AG09309 (cell line): Measurements from ENCODE around the gene CABLES2.

Experiments used
- DNase-seq: peaks from one replicate; pipeline ENCODE4 v3.0.0-alpha.2; 2010; ENCODE audit warnings: low read depth
- H3K4me3 ChIP-seq: 2 replicates; pipeline ENCODE4 v1.5.1; 2011; ENCODE audit warnings: mild to moderate bottlenecking, low read depth, low read length, moderate library complexity; ENCODE audit not compliant: control insufficient read depth
- CTCF ChIP-seq: IDR thresholded peaks from 2 replicates; pipeline ENCODE4 v1.5.1; 2011; ENCODE audit warnings: mild to moderate bottlenecking, low read depth, low read length, inconsistent platforms; ENCODE audit not compliant: insufficient read depth, control insufficient read depth; ENCODE audit errors: missing control alignments

CABLES2 gene

GRCh38 chr20:62404761-62405107, 2.4 kb downstream of the CABLES2 start:
- TF ChIP-seq CTCF, result no peak
- H3K4me3 ChIP-seq, result no peak overlapping the region
- DNase-seq, result no peak

- DNase-seq, result no peak
- H3K4me3 ChIP-seq, result no peak overlapping the region
- TF ChIP-seq CTCF, result no peak
These were observed 2.9 kb downstream of the CABLES2 start for GRCh38 chr20:62404112-62404665.

- H3K4me3 ChIP-seq, result no peak overlapping the region
- DNase-seq, result no peak
- no peak for TF ChIP-seq CTCF
These were observed 3.8 kb downstream of the CABLES2 start for GRCh38 chr20:62403331-62403730.

GRCh38 chr20:62402456-62403150, 4.5 kb downstream of the CABLES2 start:
- TF ChIP-seq CTCF, result no peak
- no peak overlapping the region for H3K4me3 ChIP-seq
- no peak for DNase-seq

- TF ChIP-seq CTCF, result peak; percentile 38
- H3K4me3 ChIP-seq, result no peak overlapping the region
- DNase-seq, result no peak
These were observed 5.7 kb downstream of the CABLES2 start for GRCh38 chr20:62401331-62401779.

GRCh38 chr20:62400541-62400940, 6.5 kb downstream of the CABLES2 start:
- TF ChIP-seq CTCF, result no peak
- H3K4me3 ChIP-seq, result no peak overlapping the region

More at GRCh38 chr20:62400541-62400940, 6.5 kb downstream of the CABLES2 start:
- no peak for DNase-seq
